ENCODE data around the gene EEF2.
"Not testable (repeated sequence)": the region's sequence is repeated elsewhere in the genome, so short reads cannot be mapped to it uniquely, and the experiment has no call there.

The EEF2 gene

GRCh38 chr19:3944018-3944721 lies 41.1 kb downstream of the EEF2 start:
- no peak for DNase-seq

- no peak for DNase-seq
Measured at GRCh38 chr19:3942790-3943409, 42.4 kb downstream of the EEF2 start.

- DNase-seq = not testable (repeated sequence)
Measured at GRCh38 chr19:3938300-3938950, 46.8 kb downstream of the EEF2 start.

DNA sequence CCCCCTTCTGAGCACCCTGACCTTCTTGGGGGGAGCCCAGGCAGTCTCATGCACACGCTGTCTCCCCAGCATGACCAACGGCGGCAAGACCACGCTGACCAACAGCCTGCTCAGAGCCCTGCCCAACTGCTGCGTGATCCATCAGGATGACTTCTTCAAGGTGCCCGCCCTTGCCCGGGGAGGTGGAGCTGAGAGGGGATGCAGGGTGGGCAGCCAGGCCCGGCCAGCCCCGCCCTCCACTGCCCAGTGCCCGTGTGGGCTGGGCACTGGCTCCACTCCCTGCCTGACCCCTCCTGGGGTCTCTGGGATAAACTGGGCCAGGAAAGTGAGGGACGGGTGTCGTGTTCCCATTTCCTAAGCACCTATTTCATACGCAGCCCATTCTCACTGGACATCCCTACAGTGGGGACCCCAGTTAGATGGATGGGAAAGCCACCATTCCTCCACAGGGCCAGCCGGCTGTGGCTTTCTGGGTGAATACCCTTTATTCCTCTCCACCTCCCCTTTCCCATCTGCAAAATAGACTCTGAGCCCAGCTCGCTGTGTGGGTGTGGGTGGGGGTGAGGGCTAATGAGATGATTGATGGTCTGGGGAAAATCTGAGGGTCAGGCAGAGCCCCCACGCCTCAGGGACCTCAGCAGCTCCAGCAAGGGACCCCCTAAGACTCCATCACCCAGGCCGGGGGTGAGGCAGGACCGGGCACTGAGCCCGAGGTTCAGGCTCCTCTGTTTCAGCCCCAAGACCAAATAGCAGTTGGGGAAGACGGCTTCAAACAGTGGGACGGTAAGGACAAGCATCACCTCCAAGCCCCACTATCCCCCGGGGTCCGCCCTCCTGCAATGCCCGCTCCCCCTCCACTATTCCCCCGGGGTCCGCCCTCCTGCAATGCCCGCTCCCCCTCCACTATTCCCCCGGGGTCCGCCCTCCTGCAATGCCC lies 48.5 kb downstream of the EEF2 start:
- no peak for DNase-seq

DNA sequence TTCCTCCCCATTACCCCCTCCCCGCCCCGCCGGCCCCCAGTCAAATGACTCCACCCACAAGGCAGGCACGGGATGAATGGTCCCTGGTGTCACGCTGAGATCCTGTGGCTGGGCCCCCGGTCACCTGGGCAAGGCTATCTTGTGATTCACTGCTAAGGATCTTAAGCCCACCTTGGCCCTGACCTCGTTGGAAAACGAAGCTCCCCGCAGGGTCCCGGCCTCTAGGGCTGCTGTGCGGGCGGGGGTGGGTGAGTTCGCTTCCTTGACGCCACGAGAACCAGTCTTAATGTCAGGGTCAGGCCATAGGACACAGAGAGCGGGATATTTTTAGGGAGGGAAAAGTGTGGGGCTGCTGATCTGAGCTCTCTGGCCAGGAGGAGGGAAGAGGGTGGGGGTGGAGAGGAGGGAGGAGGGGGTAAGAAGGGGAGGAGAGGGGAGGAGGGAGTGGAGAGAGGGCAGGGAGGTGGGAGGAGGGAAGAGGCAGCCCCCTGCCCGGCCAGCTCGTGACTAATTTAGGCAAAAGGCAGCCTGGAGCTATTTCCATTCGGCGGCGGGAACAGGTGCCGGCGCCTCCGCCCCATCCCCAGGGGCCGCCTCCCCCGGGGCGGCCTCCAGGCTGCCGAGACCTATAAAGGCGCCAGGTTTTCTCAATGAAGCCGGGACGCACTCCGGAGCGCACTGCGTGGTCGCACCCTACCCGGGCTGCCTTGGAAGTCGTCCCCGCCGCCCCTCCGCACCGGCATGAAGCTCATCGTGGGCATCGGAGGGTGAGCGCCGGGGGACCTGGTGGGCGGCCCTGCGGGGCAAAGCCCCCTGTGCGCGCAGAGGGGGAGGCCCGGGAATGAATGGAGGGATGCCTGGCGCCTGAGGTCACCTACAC lies 52.1 kb downstream of the EEF2 start, which contains the start of gene NMRK2:
Gene NMRK2, plus strand, starts transcription at position 139 of the 880 bp plus-strand sequence. Its CDS starts 603 bp downstream, at position 742.
- no peak for DNase-seq

DNA sequence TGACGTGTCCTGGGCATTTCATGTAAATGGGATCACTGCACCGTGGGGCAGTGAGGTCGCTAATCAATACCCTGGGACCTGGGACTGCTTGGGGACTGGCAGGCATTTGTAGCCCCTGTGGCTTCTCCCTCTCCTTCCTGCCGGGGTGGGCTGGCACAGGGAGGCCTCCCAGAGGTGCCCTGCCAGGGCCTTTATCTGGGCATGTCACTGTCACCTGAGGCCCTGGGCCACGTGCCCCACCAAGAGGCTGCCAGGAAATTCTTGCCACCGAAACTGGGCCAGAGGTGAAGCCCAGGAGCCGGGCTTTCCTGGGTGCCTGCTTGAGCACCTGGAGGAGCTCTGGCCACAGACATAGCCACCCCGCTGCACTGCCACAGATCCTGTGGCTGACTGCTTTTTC lies 54.2 kb downstream of the EEF2 start:
- DNase-seq = no peak

Measured in activated CD4-positive, alpha-beta T cell treated with anti-CD3 and anti-CD28 coated beads, Interleukin-2, Interleukin-6, amounts not matched to agents 100 ng/mL and 50 ng/mL, durations not matched to agents 16 hours and 8 hours (primary cell).